Embryonic facial prominence (tissue), 1 donor: ENCODE data around the gene ZNF273.
"Not testable (repeated sequence)": the region's sequence is repeated elsewhere in the genome, so short reads cannot be mapped to it uniquely, and the experiment has no call there.

Source experiments
- DNase-seq: peaks from one replicate; pipeline ENCODE4 v3.0.0-alpha.2; 2016; ENCODE audit errors: extremely low spot score

The ZNF273 gene

GRCh38 chr7:64902806-64903721 is at the start of gene ZNF273:
Gene ZNF273, plus strand, starts transcription at chr7:64903273. Its CDS starts 45 bp downstream, at chr7:64903318.
- peak; percentile 75 for DNase-seq

GRCh38 chr7:64853679-64854078 is 49.4 kb upstream of the ZNF273 start:
- no peak for DNase-seq

DNA sequence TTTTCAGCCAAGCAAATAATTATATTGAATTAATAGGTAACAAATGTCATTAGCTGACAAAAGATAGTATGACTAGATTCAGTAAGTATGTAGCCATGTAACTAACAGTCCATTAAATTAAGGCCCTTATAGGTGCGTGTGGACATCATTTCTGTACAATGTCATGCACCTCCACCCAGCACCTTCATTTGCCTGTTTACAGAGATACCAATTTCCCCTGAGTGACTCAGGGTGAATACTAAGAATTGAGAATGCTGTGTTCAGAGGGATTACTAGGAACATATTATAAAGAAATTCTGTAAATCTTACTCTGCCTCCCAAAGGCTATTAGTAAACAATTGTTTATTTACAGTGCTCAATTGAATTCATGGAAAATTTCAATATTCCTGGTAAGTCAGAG is 48.1 kb upstream of the ZNF273 start:
- no peak for DNase-seq

DNA sequence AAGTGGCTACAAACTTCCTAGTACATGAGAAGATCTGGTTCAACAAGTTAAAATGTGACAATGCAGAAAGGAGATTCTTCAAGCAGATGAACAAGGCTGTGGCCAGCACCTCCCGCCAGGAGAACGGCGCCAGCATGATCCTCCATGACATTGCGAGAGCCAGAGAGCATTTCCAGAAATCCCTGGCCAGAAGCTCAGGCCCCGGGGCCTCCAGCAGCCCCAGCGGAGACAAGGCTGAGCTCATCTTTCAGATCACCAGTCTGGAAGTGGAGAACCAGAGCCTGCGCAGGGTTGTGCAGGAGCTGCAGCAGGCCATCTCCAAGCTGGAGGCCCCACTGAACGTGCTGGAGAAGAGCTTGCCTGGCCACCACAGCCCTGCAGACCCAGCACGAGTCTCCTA is 40.1 kb upstream of the ZNF273 start:
- no peak for DNase-seq

DNA sequence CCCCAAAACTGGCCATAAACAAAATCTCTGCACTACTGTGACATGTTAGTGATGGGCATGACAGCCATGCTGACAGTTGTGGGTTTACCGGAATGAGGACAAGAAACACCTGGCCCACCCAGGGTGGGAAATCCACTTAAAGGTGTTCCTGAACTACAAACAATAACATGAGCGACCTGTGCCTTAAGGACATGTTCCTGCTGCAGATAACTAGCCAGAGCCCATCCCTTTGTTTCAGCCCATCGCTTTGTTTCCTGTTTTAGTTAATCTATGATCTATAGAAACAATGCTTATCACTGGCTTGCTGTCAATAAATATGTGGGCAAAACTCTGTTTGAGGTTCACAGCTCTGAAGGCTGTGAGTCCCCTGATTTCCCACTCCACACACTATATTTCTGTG is 39.5 kb upstream of the ZNF273 start:
- DNase-seq: not testable (repeated sequence)

DNA sequence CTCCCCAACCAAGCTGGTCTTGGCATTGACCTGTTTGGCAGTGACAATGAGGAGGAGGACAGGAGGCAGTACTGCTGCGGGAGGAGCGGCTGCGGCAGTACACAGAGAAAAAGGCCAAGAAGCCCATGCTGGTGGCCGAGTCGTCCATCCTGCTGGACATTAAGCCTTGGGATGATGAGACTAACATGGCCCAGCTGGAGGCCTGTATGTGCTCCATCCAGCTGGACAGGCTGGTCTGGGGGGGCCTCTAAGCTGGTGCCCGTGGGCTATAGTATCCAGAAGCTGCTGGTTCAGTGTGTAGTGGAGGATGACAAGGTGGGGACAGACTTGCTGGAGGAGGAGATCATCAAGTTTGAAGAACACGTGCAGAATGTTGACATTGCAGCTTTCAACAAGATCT is 39.1 kb upstream of the ZNF273 start:
- no peak for DNase-seq

DNA sequence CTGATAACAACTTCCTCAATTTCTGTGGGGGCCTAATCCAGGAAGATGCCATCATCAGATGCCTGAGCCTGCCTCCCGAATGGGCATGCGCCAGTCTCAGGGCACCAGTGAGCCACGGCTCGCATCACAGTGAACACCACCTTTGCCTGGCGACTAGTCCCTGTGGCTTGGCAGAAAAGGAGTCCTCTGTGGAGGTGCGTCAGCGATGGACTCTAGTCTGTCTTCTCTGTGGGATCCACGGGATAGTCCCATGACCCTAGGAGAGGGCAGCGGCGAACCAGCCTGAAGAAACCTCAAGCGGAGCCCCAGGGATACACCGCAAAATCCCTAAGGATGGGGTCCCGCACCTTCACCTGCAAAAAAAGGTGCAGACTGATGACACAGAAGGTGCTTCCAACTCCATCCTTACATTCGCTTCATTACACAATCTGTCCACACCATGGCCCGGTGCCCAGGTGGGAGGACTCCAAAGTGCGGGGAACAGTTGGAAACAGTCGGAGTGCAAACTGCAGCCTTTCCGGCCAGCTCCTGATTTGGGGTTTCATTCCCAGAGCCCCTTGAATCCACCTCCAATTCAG is 35.1 kb upstream of the ZNF273 start:
- DNase-seq: no peak

GRCh38 chr7:64868499-64868898 is 34.6 kb upstream of the ZNF273 start:
- no peak for DNase-seq

GRCh38 chr7:64869121-64869725 is 33.9 kb upstream of the ZNF273 start:
- DNase-seq: no peak

DNA sequence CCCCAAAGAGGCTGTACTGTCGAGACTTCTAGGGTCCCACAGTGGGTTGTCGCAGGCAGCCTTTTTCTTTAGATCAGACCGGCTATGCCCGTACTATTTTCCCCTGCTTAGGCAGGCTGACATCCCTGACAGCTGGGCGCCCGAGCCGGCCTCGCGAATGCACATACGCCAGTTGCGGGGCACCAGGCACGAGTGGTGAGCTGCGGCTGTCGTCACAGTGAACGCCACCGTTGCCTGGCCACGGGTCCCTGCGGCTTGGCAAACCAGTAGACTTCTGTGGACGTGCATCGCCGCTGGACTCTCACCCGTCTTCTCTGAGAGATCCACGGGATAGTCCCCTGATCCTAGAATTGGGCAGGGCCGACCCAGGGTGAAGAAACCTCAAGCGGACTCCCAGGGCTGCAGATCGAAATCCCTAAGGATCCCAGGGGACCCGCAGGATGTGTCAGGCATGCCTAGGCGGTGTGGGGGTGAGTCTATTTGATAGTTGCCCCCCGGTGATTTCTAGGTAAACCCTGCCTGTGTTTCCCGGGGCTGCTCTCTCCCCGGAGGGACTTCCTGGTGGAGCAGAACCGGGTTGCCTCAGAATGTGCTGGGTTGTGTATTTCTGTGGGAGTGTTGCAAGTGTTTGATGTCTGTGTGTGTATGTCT is 33.0 kb upstream of the ZNF273 start:
- DNase-seq: no peak

GRCh38 chr7:64870656-64871055 is 32.4 kb upstream of the ZNF273 start:
- no peak for DNase-seq

DNA sequence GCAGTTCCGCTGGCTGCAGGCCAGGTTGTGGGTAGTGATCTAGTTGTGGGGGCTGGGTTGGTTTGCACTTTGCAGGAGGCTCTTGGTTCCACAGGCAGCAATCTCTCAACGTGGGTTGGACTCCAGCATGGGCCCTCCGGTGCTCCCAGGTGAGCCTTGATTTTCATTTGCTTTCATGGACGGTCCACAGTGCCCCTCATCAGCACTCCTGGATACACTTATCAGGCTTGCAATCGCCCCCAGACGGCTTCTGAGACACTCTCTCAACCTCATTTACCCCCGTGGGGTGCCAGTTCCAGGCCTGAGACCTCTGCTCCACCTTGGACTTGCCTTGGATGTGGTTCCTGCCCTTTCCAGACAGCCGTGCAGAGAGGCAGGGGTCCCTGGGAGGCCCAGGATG is 31.3 kb upstream of the ZNF273 start:
- DNase-seq: no peak

DNA sequence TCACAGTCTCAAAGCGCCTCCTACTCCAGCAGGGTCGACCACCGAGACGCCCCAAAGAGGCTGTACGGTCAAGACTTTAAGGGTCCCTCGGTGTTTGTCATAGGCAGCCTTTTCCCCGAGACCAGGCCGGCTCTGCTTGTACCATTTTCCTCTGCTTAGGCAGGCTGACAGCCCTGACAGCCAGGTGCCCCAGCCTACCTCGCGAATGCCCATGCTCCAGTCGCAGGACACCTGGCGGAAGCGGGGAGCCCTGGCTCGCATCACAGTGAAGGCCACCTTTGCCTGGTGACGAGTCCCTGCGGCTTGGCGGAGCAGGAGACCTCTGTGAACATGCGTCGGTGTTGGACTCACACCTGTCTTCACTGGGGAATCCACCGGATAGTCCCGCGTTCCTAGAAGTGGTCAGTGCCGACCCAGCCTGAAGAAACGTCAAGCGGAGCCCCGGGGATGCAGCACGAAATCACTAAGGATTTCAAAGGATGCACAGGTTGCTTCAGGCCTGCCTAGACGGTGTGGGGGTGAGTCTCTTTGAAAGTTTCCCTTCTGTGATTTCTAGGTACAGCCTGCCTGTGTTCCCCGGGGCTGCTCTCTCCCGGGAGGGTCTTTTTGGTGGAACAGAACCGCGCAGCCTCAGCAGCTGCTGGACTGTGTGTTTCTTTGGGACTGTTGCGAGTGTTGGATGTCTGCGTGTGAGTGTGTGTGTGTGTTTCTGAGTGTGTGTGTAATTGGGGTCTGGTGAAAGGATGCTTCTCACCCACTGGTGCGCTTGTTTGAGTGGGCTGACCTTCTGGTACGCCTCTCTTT is 30.5 kb upstream of the ZNF273 start:
- no peak for DNase-seq

DNA sequence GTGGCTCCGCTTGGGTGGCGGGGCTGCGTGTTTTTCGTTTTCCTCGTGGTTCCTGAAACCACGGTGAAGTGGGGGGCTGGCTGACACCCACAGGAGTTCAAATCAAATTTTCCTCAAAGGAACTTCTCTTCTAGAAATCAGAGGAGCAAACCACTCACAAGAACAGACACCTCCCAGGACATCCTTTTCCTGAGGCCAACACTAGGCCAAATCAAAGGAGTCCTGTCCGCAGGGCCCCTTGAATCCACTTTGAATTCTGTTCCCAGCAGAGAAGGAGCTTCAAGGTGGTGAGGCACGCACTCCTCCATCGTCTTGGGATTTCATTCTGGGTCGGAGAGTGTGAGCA is 29.9 kb upstream of the ZNF273 start:
- no peak for DNase-seq

GRCh38 chr7:64873517-64873916 is 29.6 kb upstream of the ZNF273 start:
- DNase-seq: no peak

DNA sequence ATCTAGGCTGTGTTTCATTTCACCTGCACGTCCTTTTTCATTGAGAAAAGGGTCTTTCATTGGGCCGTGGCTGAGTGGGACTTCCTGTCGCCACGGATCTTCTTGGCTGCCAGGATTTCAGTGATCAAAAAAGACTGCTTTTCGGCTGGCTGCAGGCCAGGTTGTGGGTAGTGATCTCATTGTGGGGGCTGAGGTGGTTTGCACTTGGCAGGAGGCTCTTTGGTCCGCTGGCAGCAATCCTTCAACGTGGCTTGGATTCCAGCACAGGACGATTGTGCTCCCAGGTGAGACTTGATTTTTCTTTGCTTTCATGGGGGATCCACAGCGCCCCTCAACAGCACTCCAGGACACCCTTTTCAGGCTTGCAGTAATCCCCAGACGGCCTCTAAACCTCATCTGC is 29.0 kb upstream of the ZNF273 start:
- DNase-seq: no peak

- DNase-seq: no peak
Observed at GRCh38 chr7:64874562-64875250, 28.4 kb upstream of the ZNF273 start.

DNA sequence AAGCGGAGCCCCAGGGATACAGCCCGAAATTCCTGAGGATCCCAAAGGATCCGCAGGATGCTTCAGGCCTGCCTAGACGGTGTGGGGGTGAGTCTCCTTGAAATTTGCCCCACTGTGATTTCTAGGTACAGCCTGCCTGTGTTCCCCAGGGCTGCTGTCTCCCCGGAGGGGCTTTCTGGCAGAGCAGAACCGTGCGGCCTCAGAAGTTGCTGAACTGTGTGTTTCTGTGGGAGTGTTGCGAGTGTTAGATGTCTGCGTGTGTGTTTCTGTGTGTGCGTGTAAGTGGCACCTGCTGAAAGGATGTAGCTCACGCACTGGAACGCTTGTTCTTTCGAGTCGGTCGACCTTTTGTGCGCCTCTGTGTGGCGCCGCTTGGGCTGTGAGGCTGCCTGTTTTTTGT is 27.8 kb upstream of the ZNF273 start:
- DNase-seq: no peak

DNA sequence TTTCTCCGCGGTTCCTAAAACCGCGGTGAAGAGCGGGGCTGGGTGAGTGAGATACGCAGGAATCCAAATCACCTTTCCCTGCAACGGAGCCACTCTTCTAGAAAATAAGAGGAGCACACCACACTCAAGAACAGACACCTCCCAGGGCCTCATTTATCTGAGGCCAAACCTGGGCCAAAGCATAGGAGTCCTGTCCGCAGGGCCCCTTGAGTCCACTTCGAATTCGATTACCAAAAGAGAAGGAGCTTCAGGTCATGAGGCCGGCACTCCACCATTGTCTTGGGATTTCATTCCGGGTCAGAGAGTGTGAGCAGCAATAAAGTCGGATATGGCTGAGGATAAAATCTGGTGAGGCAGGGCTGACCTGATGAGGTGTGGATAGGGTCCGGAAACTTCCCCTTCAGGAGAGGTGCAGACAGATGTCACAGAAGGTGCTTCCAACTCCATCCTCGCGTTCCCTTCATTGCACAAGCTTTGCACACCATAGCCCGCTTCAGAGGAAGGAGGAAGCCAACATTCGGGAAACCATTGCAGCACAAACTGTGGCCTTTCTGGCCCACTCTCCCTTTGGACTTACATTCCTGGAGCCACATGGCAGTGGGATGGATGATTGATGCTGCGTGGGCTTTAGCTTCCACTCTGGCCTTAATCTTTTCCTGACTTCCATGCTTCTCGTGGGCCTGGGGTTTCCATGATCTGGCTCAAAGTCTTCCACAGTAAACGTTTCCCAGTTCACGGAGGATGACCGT is 27.2 kb upstream of the ZNF273 start:
- DNase-seq: no peak
